ENCODE measurements around the gene RNF181.
"Not testable (repeated sequence)": the region's sequence is repeated elsewhere in the genome, so short reads cannot be mapped to it uniquely, and the experiment has no call there.

Gene RNF181

DNA sequence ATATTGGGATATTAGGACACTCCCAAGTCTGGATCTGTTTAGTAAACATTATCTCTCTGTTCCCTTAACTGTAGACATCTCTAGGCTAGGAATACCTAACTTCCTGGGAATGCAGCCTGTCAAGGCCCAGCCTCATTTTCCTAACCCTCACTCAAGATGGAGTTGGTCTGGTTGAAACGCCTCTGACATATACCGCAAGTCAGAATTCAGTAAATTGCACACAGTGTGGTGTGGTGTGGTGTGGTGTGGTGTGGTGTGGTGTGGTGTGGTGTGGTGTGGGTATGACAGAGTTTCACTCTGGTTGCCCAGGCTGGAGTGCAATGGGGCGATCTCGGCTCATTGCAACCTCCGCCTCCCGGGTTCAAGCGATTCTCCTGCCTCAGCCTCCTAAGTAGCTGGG, 19.2 kb downstream of the RNF181 start:
- not testable (repeated sequence) for DNase-seq (ENCODE audit: low spot score)

DNA sequence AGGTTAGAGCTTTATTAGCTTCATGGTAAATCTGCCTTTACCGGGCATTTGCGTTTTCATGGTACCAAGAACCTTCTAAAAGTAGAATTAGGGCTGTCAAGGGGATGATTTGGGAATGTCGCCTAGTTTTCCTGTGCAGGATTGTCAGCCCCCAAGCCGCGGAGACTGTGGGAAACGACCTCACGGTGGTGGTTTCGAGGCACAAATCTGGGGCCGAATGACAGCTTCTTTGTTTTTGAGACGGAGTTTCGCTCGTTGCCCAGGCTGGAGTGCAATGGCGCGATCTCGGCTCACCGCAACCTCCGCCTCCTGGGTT, 19.8 kb downstream of the RNF181 start:
- no peak for DNase-seq (ENCODE audit: low spot score)

DNA sequence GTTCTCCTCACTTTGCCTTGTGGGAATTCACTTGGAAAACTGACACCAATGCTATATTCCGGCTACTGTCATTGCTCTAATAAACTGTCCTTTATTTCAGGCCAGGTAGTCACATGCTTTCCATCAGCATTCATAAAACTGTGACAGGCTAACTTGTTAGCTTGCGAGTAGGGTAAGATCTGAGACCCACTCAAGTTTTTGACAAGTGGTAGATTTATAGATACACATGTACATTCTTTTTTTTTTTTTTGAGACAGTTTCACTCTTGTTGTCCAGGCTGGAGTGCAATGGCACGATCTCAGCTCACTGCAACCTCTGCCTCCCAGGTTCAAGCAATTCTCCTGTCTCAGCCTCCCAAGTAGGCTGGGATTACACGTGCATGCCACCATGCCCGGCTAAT, 22.2 kb downstream of the RNF181 start:
- DNase-seq (ENCODE audit: low spot score) = not testable (repeated sequence)

DNA sequence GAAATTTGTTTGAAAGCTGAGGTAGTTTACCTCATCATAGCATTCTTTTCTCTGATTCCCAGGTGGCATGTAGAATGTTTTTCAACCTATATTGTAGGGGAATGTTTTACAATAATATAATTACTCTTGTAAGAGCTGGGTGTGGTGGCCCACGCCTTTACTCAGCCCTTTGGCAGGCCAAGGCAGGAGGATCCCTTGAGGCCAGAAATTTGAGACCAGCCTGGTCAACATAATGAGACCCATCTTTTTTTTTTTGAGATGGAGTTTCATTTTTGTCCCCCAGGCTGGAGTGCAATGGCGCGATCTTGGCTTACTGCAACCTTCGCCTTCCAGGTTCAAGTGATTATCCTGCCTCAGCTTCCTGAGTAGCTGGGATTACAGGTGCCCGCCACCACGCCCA, 24.1 kb downstream of the RNF181 start:
- DNase-seq (ENCODE audit: low spot score) = no peak

DNA sequence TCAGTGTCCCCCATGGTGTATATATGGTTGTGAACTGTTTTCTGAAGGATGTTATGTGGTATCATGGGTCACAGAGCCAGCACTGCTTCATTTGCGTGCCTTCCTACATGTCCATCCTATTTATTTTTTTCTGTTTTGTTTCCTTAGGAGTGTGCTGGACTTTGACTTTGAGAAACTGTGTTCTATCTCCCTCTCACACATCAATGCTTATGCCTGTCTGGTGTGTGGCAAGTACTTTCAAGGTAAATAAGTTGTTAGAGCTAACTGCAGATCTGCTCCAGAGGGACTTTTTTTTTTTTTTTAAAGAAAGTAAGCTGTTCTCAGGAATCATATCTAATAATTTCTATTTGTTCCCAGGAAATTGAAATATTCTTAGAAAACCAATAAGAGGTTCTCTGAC, 25.8 kb downstream of the RNF181 start:
- DNase-seq (ENCODE audit: low spot score) = no peak

DNA sequence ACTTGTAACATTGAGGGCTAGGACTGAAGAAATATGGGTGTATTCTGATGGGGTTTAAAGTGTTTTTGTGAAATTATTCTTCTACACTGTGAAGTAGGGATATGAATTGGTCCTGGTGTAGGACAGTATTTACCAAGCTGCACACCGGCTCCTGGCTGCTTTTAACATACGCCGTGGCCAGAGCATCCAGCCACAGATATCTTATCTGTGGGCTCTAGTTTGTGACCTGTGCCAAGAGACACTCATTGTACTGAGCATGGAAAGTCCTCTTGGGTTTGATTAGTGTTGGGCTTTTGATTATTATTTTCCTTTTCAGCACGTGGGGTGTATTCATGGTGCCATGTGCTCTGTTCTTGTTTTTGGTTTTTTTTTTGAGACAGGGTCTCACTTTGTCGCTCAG, 28.4 kb downstream of the RNF181 start:
- no peak for DNase-seq (ENCODE audit: low spot score)

DNA sequence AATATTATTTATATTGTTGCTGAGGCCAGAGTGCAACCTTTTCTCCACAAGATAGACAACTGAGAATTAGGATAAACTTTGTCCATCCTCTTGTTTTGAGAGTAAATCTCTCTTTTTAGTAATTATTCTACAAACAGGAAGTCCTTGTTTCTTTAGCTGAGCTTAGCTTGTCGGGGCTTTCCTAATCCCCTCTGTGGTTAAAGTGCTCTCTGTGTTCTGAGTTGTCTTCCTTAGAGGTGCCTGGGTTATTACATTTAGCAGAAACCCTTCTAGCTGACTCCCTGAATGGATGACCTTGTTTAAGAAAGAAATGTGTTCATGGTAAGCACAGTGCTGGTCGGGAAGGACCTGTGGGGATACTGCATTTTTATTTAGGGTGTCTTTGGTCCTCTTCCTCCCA, 33.1 kb downstream of the RNF181 start:
- DNase-seq (ENCODE audit: low spot score) = no peak

DNA sequence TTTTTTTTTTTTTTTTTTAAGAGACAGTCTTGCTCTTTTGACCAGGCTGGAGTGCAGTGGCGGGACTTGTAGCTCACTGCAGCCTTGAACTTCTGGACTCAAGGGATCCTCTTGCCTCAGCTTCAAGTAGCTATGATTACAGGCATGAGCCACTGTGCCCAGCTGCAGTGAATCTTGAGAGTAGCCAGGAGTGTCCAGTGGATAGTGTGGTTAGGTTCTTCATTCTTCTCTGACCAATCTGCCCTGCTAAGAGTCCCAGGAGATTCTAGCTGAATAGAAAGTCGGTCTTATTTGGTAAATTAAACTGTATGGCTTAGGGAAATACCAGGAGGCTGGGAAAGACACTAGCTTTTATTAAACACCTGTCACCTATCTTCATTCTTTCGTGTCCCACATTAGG, 35.8 kb downstream of the RNF181 start:
- no peak for DNase-seq (ENCODE audit: low spot score)

DNA sequence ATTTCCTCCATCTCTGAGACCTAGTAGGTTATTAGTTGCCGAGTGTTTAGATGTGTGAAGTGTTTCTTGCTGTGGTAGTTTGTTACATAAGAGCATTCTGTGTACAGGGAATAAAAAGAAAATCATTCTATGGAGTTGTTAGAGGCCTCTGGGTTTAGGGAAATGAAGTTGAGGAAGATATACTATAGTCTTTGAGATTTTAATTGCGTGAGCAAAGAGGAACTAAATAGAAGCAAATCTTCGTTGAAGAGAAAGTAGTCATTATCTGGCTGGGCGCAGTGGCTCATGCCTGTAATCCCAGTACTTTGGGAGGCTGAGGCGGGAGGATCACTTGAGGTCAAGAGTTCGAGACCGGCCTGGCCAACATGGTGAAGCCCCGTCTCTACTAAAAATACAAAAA, 39.5 kb downstream of the RNF181 start:
- DNase-seq (ENCODE audit: low spot score) = no peak

DNA sequence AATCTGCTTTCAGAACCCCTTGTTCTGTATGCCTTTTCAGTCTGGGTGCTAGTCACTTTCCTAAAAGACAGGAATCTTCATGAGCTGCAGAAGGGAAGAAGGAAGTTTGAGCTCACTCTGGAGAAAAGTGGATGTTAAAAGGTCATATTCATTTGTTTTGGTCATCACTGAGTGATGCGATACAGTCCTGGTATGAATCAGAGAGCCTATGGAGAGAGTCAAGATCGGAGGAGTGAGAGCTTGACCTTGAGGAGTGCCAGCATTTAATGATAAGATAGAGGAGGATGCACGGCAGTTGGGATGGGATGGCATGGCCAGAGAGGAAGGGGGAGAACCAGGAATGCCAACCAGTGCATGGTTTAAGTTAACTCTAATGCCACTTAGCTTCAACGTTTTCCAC, 40.1 kb downstream of the RNF181 start:
- DNase-seq (ENCODE audit: low spot score) = no peak

DNA sequence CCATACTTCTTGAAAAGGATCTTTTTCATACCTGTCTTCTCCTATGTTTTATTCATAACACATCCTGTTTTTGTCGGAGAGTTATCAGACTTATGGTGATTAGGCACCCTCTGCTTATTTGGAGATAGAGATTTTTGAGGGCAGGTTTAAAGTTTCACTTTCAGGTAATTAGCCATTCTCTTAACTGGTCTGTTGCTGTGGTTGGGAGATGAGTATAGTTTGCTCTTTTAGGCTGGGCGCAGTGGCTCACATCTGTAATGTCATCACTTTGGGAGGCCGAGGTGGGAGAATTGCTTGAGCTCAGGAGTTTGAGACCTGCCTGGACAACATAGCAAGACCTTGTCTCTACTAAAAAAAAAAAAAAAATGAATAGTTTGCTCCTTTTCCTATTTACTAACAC, 47.2 kb downstream of the RNF181 start:
- DNase-seq (ENCODE audit: low spot score) = peak; percentile 14

DNA sequence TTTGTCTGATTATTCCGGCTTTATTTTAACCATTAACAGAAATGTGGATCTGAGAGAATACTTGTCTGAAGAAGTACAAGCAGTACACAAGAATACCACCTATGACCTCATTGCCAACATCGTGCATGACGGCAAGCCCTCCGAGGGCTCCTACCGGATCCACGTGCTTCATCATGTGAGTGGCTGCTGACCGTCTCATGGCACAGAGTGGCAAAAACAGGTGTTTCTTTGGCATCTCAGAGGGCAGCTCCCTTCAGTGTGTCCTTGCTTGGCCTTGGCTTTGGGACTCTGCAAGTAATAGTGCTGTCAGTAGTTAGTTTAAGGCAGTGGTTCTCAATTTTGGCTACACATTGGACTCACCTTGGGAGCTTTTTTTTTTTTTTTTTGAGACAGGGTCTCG, 49.4 kb downstream of the RNF181 start:
- DNase-seq (ENCODE audit: low spot score) = no peak

DNA sequence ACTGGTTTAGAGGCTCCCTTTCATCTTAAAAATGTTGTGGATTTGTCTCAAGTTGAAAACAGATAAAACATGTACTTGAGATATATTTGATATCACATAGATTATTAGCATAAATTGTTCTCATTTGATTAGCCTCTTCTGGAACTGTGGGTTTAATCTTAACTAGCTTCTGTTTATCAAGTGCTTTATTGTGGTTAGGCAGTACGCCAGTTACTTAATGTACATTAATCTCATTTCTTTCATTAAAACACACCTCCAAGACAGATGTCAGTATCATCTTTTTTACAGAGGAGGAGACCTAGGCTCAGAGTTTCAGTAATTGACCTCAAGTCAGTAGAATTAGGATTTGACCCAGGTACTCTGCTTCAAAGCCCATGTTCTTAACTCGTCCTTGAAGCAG, 50.6 kb downstream of the RNF181 start:
- DNase-seq (ENCODE audit: low spot score) = no peak

Data from CD4-positive, alpha-beta T cell treated with Interleukin-15 for 4 hours (primary cell).